HEK293 (cell line): ENCODE measurements around the gene SH2D2A.

Source experiments
- CTCF ChIA-PET: fragments of 350-600 bp; formaldehyde crosslinking; extraction: SDS; loops from one replicate; lab custom pipeline; 2021; ENCODE audit warnings: antibody characterized with exemption; lab: Yijun Ruan, JAX
- POLR2A ChIA-PET: fragments of 300-600 bp; formaldehyde crosslinking; extraction: SDS; loops from one replicate; lab custom pipeline; 2020; ENCODE audit warnings: antibody characterized with exemption, inconsistent platforms; lab: Yijun Ruan, JAX
- H3K27ac ChIP-seq: fragments of 200-500 bp; sonication (Bioruptor generic); 2 replicates; pipeline ENCODE4 v1.5.1; 2014; ENCODE audit warnings: low read depth, low read length, control low read depth, inconsistent platforms; ENCODE audit errors: extremely low read depth
- H3K36me3 ChIP-seq, 2 experiments: fragments of 200-500 bp in 1 of 2; sonication (Bioruptor generic) in 1 of 2; 1 replicate in 1 of 2; 2 replicates in 1 of 2; pipeline ENCODE4 v1.5.1; 2014 to 2017; ENCODE audit warnings: inconsistent platforms in 2 of 2, low read length in 2 of 2; ENCODE audit not compliant: control insufficient read depth in 2 of 2, insufficient read depth in 1 of 2
- H3K4me1 ChIP-seq: fragments of 200-500 bp; sonication (Bioruptor generic); 2 replicates; pipeline ENCODE4 v1.5.1; 2014; ENCODE audit warnings: mild to moderate bottlenecking, low read length, inconsistent platforms; ENCODE audit not compliant: control insufficient read depth, insufficient read depth
- H3K4me3 ChIP-seq: 2 replicates; pipeline ENCODE4 v1.5.1; 2011; ENCODE audit warnings: low read depth, mild to moderate bottlenecking, control low read depth, low read length, moderate library complexity
- H3K9me3 ChIP-seq: fragments of 200-500 bp; sonication (Bioruptor generic); 2 replicates; pipeline ENCODE4 v1.5.1; 2014; ENCODE audit warnings: low read depth, low read length, inconsistent platforms; ENCODE audit not compliant: control insufficient read depth, insufficient read depth
- PRDM1 ChIP-seq: fragments of 450-650 bp; formaldehyde crosslinking; IDR thresholded peaks from 2 replicates; pipeline ENCODE4; 2016; ENCODE audit warnings: missing biosample characterization, missing genetic modification characterization
- PRDM2 ChIP-seq: fragments of 450-650 bp; formaldehyde crosslinking; IDR thresholded peaks from 2 replicates; pipeline ENCODE4 v1.5.1; 2016; ENCODE audit warnings: missing biosample characterization, missing genetic modification characterization, borderline replicate concordance
- SALL2 ChIP-seq: fragments of 450-650 bp; formaldehyde crosslinking; IDR thresholded peaks from 2 replicates; pipeline ENCODE4 v1.5.0; 2017; ENCODE audit warnings: missing biosample characterization, mild to moderate bottlenecking, missing genetic modification characterization, borderline replicate concordance
- ZBTB10 ChIP-seq: fragments of 450-650 bp; formaldehyde crosslinking; IDR thresholded peaks from 2 replicates; pipeline ENCODE4 v1.5.1; 2016; ENCODE audit warnings: missing biosample characterization, missing genetic modification characterization
- ZNF132 ChIP-seq: fragments of 450-650 bp; formaldehyde crosslinking; IDR thresholded peaks from 2 replicates; pipeline ENCODE4 v1.5.1; 2017; ENCODE audit warnings: missing biosample characterization, missing genetic modification characterization, borderline replicate concordance
- ZNF138 ChIP-seq: fragments of 450-650 bp; formaldehyde crosslinking; IDR thresholded peaks from 2 replicates; pipeline ENCODE4 v1.5.1; 2016; ENCODE audit warnings: missing biosample characterization, missing genetic modification characterization, borderline replicate concordance
- ZNF37A ChIP-seq: fragments of 450-650 bp; IDR thresholded peaks from 2 replicates; pipeline ENCODE4 v1.5.1; 2018; ENCODE audit warnings: missing biosample characterization, missing genetic modification characterization
- ZNF398 ChIP-seq: fragments of 450-650 bp; formaldehyde crosslinking; IDR thresholded peaks from 2 replicates; pipeline ENCODE4 v1.5.1; 2017; ENCODE audit warnings: missing biosample characterization, missing genetic modification characterization
- ZNF416 ChIP-seq: fragments of 450-650 bp; formaldehyde crosslinking; IDR thresholded peaks from 2 replicates; pipeline ENCODE4 v1.5.1; 2016; ENCODE audit warnings: missing biosample characterization, missing genetic modification characterization
- ZNF558 ChIP-seq: fragments of 450-650 bp; formaldehyde crosslinking; IDR thresholded peaks from 2 replicates; pipeline ENCODE4 v1.5.1; 2016; ENCODE audit warnings: missing biosample characterization, missing genetic modification characterization
- ZNF561 ChIP-seq: fragments of 450-650 bp; IDR thresholded peaks from 2 replicates; pipeline ENCODE4 v1.5.1; 2018; ENCODE audit warnings: missing biosample characterization, missing genetic modification characterization, borderline replicate concordance
- ZNF610 ChIP-seq: fragments of 450-650 bp; formaldehyde crosslinking; IDR thresholded peaks from 2 replicates; pipeline ENCODE4 v1.5.1; 2016; ENCODE audit warnings: missing biosample characterization, missing genetic modification characterization, borderline replicate concordance
- ZNF664 ChIP-seq: fragments of 450-650 bp; formaldehyde crosslinking; IDR thresholded peaks from 2 replicates; pipeline ENCODE4 v1.5.1; 2016; ENCODE audit warnings: missing biosample characterization, missing genetic modification characterization
- ZNF776 ChIP-seq: fragments of 450-650 bp; formaldehyde crosslinking; IDR thresholded peaks from 2 replicates; pipeline ENCODE4 v1.5.0; 2017; ENCODE audit warnings: missing biosample characterization, missing genetic modification characterization, borderline replicate concordance
- ZNF777 ChIP-seq: fragments of 450-650 bp; formaldehyde crosslinking; IDR thresholded peaks from 2 replicates; pipeline ENCODE4 v1.5.1; 2017; ENCODE audit warnings: missing biosample characterization, missing genetic modification characterization, borderline replicate concordance
- TF ChIP-seq, protein P1 (sequence below): fragments of 450-650 bp; formaldehyde crosslinking; conservative IDR thresholded peaks from 2 replicates; pipeline ENCODE4 v1.5.1; 2016; ENCODE audit warnings: low read depth, missing biosample characterization, missing genetic modification characterization
- TF ChIP-seq, protein P2 (sequence below): fragments of 450-650 bp; formaldehyde crosslinking; IDR thresholded peaks from 2 replicates; pipeline ENCODE4 v1.5.1; 2016; ENCODE audit warnings: missing biosample characterization, missing genetic modification characterization
- TF ChIP-seq, protein P3 (sequence below): fragments of 450-650 bp; formaldehyde crosslinking; IDR thresholded peaks from 2 replicates; pipeline ENCODE4 v1.5.1; 2016; ENCODE audit warnings: missing biosample characterization, missing genetic modification characterization

The SH2D2A gene

GRCh38 chr1:156815307-156815826 lies 1.3 kb downstream of the SH2D2A start:
- Histone ChIP-seq H3K9me3 (no peaks in the 10 kb centered on the region), H3K27ac (no peak overlapping the region), H3K4me3 (no peak overlapping the region)
- TF ChIP-seq ZNF398 (no peak), ZNF777 (tag by site-specific recombination) (no peak), ZNF558 (no peak), PRDM2 (no peak), ZNF610 (tag by site-specific recombination) (no peak), ZNF138 (tag by site-specific recombination) (no peak), ZBTB10 (tag by site-specific recombination) (no peak), SALL2 (no peak), PRDM1 (no peak), ZNF37A (no peak), ZNF776 (tag by site-specific recombination) (no peak), ZNF664 (tag by site-specific recombination) (no peak), ZNF416 (no peak), ZNF132 (tag by site-specific recombination) (no peak), ZNF561 (no peak)
- TF ChIP-seq, protein P1, sequence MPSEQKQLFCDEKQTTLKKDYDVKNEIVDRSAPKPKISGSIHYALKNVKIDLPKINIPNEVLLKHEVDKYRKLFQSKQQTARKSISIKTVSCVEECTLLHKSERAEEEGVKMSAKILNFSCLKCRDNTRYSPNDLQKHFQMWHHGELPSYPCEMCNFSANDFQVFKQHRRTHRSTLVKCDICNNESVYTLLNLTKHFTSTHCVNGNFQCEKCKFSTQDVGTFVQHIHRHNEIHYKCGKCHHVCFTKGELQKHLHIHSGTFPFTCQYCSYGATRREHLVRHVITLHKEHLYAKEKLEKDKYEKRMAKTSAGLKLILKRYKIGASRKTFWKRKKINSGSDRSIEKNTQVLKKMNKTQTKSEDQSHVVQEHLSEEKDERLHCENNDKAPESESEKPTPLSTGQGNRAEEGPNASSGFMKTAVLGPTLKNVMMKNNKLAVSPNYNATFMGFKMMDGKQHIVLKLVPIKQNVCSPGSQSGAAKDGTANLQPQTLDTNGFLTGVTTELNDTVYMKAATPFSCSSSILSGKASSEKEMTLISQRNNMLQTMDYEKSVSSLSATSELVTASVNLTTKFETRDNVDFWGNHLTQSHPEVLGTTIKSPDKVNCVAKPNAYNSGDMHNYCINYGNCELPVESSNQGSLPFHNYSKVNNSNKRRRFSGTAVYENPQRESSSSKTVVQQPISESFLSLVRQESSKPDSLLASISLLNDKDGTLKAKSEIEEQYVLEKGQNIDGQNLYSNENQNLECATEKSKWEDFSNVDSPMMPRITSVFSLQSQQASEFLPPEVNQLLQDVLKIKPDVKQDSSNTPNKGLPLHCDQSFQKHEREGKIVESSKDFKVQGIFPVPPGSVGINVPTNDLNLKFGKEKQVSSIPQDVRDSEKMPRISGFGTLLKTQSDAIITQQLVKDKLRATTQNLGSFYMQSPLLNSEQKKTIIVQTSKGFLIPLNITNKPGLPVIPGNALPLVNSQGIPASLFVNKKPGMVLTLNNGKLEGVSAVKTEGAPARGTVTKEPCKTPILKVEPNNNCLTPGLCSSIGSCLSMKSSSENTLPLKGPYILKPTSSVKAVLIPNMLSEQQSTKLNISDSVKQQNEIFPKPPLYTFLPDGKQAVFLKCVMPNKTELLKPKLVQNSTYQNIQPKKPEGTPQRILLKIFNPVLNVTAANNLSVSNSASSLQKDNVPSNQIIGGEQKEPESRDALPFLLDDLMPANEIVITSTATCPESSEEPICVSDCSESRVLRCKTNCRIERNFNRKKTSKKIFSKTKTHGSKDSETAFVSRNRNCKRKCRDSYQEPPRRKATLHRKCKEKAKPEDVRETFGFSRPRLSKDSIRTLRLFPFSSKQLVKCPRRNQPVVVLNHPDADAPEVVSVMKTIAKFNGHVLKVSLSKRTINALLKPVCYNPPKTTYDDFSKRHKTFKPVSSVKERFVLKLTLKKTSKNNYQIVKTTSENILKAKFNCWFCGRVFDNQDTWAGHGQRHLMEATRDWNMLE (tag by site-specific recombination) = no peak
- TF ChIP-seq, protein P2, sequence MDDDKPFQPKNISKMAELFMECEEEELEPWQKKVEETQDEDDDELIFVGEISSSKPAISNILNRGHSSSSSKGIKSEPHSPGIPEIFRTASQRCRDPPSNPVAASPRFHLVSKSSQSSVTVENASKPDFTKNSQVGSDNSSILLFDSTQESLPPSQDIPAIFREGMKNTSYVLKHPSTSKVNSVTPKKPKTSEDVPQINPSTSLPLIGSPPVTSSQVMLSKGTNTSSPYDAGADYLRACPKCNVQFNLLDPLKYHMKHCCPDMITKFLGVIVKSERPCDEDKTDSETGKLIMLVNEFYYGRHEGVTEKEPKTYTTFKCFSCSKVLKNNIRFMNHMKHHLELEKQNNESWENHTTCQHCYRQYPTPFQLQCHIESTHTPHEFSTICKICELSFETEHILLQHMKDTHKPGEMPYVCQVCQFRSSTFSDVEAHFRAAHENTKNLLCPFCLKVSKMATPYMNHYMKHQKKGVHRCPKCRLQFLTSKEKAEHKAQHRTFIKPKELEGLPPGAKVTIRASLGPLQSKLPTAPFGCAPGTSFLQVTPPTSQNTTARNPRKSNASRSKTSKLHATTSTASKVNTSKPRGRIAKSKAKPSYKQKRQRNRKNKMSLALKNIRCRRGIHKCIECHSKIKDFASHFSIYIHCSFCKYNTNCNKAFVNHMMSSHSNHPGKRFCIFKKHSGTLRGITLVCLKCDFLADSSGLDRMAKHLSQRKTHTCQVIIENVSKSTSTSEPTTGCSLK (tag by site-specific recombination) = no peak
- TF ChIP-seq, protein P3, sequence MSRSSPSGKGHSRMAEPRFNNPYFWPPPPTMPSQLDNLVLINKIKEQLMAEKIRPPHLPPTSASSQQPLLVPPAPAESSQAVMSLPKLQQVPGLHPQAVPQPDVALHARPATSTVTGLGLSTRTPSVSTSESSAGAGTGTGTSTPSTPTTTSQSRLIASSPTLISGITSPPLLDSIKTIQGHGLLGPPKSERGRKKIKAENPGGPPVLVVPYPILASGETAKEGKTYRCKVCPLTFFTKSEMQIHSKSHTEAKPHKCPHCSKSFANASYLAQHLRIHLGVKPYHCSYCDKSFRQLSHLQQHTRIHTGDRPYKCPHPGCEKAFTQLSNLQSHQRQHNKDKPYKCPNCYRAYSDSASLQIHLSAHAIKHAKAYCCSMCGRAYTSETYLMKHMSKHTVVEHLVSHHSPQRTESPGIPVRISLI (tag by site-specific recombination) = no peak

More at GRCh38 chr1:156815307-156815826, 1.3 kb downstream of the SH2D2A start:
- POLR2A ChIA-PET = no interaction called here
- Histone ChIP-seq H3K4me1 (no peaks in the 10 kb centered on the region), H3K36me3 (no peaks in the 10 kb centered on the region)
- CTCF ChIA-PET = interaction anchor here (0.6 to 1.5 kb wide), 3 partner anchors 21 to 44 kb away, joined by 3 to 7 read pairs (median 4); no protein-coding TSS in a partner anchor
